ENCODE data around the gene SYT1.

SYT1 gene

GRCh38 chr12:79407671-79408622 is 543.4 kb downstream of the SYT1 start:
- CTCF ChIA-PET, result interaction anchor here (0.6 to 1.3 kb wide), 3 partner anchors 13 to 110 kb away, joined by 3 to 4 read pairs (median 3); no protein-coding TSS in a partner anchor

GRCh38 chr12:79408689-79409088 is 544.1 kb downstream of the SYT1 start:
- no peak for DNase-seq (ENCODE audit: extremely low spot score)
- TF ChIP-seq PKNOX1 (IDR thresholded peaks at IDR 0.05) (peak; percentile 55), ELF4 (IDR thresholded peaks at IDR 0.05) (no peak), BHLHE40 (IDR thresholded peaks at IDR 0.05; ENCODE audit: borderline replicate concordance) (no peak)
- ChIA-PET CTCF (interaction anchor here (1.3 kb wide), 1 partner anchor 14 kb away, joined by 4 read pairs; no protein-coding TSS in a partner anchor), POLR2A (no interaction called here)

More at GRCh38 chr12:79407671-79408622, 543.4 kb downstream of the SYT1 start:
- peak; percentile 59 for DNase-seq (ENCODE audit: extremely low spot score)
- no peak for TF ChIP-seq HDGF (IDR thresholded peaks at IDR 0.05; ENCODE audit: borderline replicate concordance)
- POLR2A ChIA-PET, result no interaction called here

GRCh38 chr12:79409562-79409961 is 545.0 kb downstream of the SYT1 start:
- ChIA-PET CTCF (no interaction called here), POLR2A (no interaction called here)
- TF ChIP-seq ELF4 (IDR thresholded peaks at IDR 0.05) (no peak), PKNOX1 (IDR thresholded peaks at IDR 0.05) (no peak), FOXA1 (IDR thresholded peaks at IDR 0.05) (no peak), CTBP1 (IDR thresholded peaks at IDR 0.05; ENCODE audit: borderline replicate concordance) (no peak), SP1 (IDR thresholded peaks at IDR 0.05) (no peak), LEF1 (IDR thresholded peaks at IDR 0.05; ENCODE audit: borderline replicate concordance) (no peak), ARNT (IDR thresholded peaks at IDR 0.05) (no peak), TARDBP (IDR thresholded peaks at IDR 0.05) (no peak), L3MBTL2 (conservative IDR thresholded peaks at IDR 0.05) (no peak), NFRKB (IDR thresholded peaks at IDR 0.05) (no peak), HDGF (IDR thresholded peaks at IDR 0.05; ENCODE audit: borderline replicate concordance) (no peak)
- DNase-seq (ENCODE audit: extremely low spot score), result no peak

DNA sequence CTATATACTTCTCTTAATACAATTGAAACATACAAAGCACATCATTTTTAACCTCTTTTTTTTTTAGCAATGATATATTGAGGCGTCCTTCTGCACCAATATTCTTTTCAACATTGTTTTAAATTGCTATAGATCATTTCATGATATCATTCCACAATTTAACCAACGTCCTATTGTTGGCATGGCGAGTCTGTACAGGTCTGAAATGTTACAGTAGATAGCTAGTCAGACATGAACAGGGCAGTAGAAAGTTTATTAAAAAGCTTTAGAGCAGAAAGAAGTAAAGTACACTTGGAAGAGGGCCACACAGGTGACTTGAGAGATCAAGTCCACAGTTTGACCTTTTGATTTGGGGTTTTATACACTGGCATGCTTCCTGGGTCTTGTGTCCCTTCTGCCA is 547.2 kb downstream of the SYT1 start:
- no peak for TF ChIP-seq FOXM1 (IDR thresholded peaks at IDR 0.05; ENCODE audit: borderline replicate concordance)
- no peak for TF ChIP-seq NFRKB (IDR thresholded peaks at IDR 0.05)
- TF ChIP-seq L3MBTL2 (conservative IDR thresholded peaks at IDR 0.05), result no peak
- TF ChIP-seq ZNF384 (IDR thresholded peaks at IDR 0.05), result no peak
- no peak for TF ChIP-seq FOXK2 (IDR thresholded peaks at IDR 0.05)
- TF ChIP-seq TARDBP (IDR thresholded peaks at IDR 0.05), result no peak
- no peak for TF ChIP-seq FOXA1 (IDR thresholded peaks at IDR 0.05)
- TF ChIP-seq BHLHE40 (IDR thresholded peaks at IDR 0.05; ENCODE audit: borderline replicate concordance), result no peak
- no peak for TF ChIP-seq HDGF (IDR thresholded peaks at IDR 0.05; ENCODE audit: borderline replicate concordance)
- no peak for TF ChIP-seq ARNT (IDR thresholded peaks at IDR 0.05)
- no peak for TF ChIP-seq LEF1 (IDR thresholded peaks at IDR 0.05; ENCODE audit: borderline replicate concordance)
- no peak for TF ChIP-seq ELF4 (IDR thresholded peaks at IDR 0.05)
- no peak for TF ChIP-seq PKNOX1 (IDR thresholded peaks at IDR 0.05)
- no peak for TF ChIP-seq SUZ12 (IDR thresholded peaks at IDR 0.05)
- ChIA-PET POLR2A (no interaction called here), CTCF (interaction anchor here (0.6 kb wide), 1 partner anchor 122 kb away, joined by 3 read pairs; no protein-coding TSS in a partner anchor)
- DNase-seq (ENCODE audit: extremely low spot score), result no peak

DNA sequence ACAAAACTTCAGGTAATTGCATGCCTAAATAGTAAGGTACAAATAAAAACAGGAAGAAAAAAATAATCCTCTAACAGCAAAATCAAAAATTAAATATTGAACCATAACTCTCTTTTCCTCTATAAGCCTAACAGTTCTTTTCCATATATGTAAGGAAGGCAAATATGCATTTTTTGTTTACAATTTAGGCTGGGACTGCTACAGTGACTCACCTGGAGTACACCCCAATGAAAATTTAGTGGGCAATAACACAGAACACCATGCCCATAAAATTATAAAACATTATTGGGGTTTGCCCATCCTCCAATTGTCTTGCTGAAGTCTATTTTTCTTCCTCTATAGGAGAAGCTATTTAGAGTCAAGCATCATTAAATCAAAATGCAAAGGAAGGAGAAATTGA is 549.2 kb downstream of the SYT1 start:
- POLR2A ChIA-PET, result no interaction called here
- no peak for TF ChIP-seq SUZ12 (IDR thresholded peaks at IDR 0.05)
- no peak for TF ChIP-seq ELF4 (IDR thresholded peaks at IDR 0.05)
- TF ChIP-seq FOXA1 (IDR thresholded peaks at IDR 0.05), result no peak
- TF ChIP-seq ARNT (IDR thresholded peaks at IDR 0.05), result no peak
- no peak for TF ChIP-seq NFRKB (IDR thresholded peaks at IDR 0.05)
- TF ChIP-seq TARDBP (IDR thresholded peaks at IDR 0.05), result no peak
- no peak for TF ChIP-seq FOXK2 (IDR thresholded peaks at IDR 0.05)
- TF ChIP-seq HDGF (IDR thresholded peaks at IDR 0.05; ENCODE audit: borderline replicate concordance), result no peak
- no peak for TF ChIP-seq LEF1 (IDR thresholded peaks at IDR 0.05; ENCODE audit: borderline replicate concordance)
- no peak for TF ChIP-seq ZNF384 (IDR thresholded peaks at IDR 0.05)
- CTCF ChIA-PET, result no interaction called here
- DNase-seq (ENCODE audit: extremely low spot score), result no peak

- ChIA-PET CTCF (no interaction called here), POLR2A (no interaction called here)
- no peak for DNase-seq (ENCODE audit: extremely low spot score)
- TF ChIP-seq FOXM1 (IDR thresholded peaks at IDR 0.05; ENCODE audit: borderline replicate concordance) (no peak), TARDBP (IDR thresholded peaks at IDR 0.05) (no peak), LEF1 (IDR thresholded peaks at IDR 0.05; ENCODE audit: borderline replicate concordance) (no peak), FOXK2 (IDR thresholded peaks at IDR 0.05) (no peak), FOXA1 (IDR thresholded peaks at IDR 0.05) (no peak), NFRKB (IDR thresholded peaks at IDR 0.05) (no peak), L3MBTL2 (conservative IDR thresholded peaks at IDR 0.05) (no peak)
These were observed 549.7 kb downstream of the SYT1 start for GRCh38 chr12:79414252-79414651.
